Measurements from ENCODE around the gene TUBA1C.

TUBA1C gene

GRCh38 chr12:49284672-49285071 lies 19.8 kb downstream of the TUBA1C start:
- no peak overlapping the region for H3K27ac ChIP-seq (ENCODE audit: low read depth, low read length)
- H3K4me1 ChIP-seq (ENCODE audit: control insufficient read depth, insufficient read depth, low read length, unreplicated experiment) = no peaks in the 10 kb centered on the region
- H3K4me3 ChIP-seq (ENCODE audit: low read depth, low read length) = no peak overlapping the region
- H3K27me3 ChIP-seq (ENCODE audit: insufficient read depth, low read length) = no peaks in the 10 kb centered on the region
- no peaks in the 10 kb centered on the region for H3K79me2 ChIP-seq (ENCODE audit: control insufficient read depth, insufficient read depth, low read length, unreplicated experiment)
- no peaks in the 10 kb centered on the region for H3K36me3 ChIP-seq (ENCODE audit: insufficient read depth, low read length)
- no peak overlapping the region for H2AFZ ChIP-seq (ENCODE audit: low read length, unreplicated experiment)

- Histone ChIP-seq H3K4me1 (ENCODE audit: control insufficient read depth, insufficient read depth, low read length, unreplicated experiment) (no peaks in the 10 kb centered on the region), H3K27ac (ENCODE audit: low read depth, low read length) (no peak overlapping the region), H3K27me3 (ENCODE audit: insufficient read depth, low read length) (no peaks in the 10 kb centered on the region), H2AFZ (ENCODE audit: low read length, unreplicated experiment) (no peak overlapping the region), H3K36me3 (ENCODE audit: insufficient read depth, low read length) (no peaks in the 10 kb centered on the region), H3K4me3 (ENCODE audit: low read depth, low read length) (no peak overlapping the region), H3K79me2 (ENCODE audit: control insufficient read depth, insufficient read depth, low read length, unreplicated experiment) (no peaks in the 10 kb centered on the region)
These were observed 23.0 kb downstream of the TUBA1C start for GRCh38 chr12:49287876-49288275.

GRCh38 chr12:49288412-49288853 lies 23.6 kb downstream of the TUBA1C start:
- Histone ChIP-seq H3K27me3 (ENCODE audit: insufficient read depth, low read length) (no peaks in the 10 kb centered on the region), H3K79me2 (ENCODE audit: control insufficient read depth, insufficient read depth, low read length, unreplicated experiment) (no peaks in the 10 kb centered on the region), H3K36me3 (ENCODE audit: insufficient read depth, low read length) (no peaks in the 10 kb centered on the region), H3K4me3 (ENCODE audit: low read depth, low read length) (no peak overlapping the region), H3K27ac (ENCODE audit: low read depth, low read length) (no peak overlapping the region), H3K4me1 (ENCODE audit: control insufficient read depth, insufficient read depth, low read length, unreplicated experiment) (peaks cover 4% of the 10 kb centered on the region), H2AFZ (ENCODE audit: low read length, unreplicated experiment) (no peak overlapping the region)

GRCh38 chr12:49288922-49289555 lies 24.2 kb downstream of the TUBA1C start:
- H3K4me3 ChIP-seq (ENCODE audit: low read depth, low read length) = no peak overlapping the region
- no peak overlapping the region for H2AFZ ChIP-seq (ENCODE audit: low read length, unreplicated experiment)
- H3K36me3 ChIP-seq (ENCODE audit: insufficient read depth, low read length) = no peaks in the 10 kb centered on the region
- H3K27ac ChIP-seq (ENCODE audit: low read depth, low read length) = no peak overlapping the region
- H3K27me3 ChIP-seq (ENCODE audit: insufficient read depth, low read length) = no peaks in the 10 kb centered on the region
- H3K79me2 ChIP-seq (ENCODE audit: control insufficient read depth, insufficient read depth, low read length, unreplicated experiment) = no peaks in the 10 kb centered on the region
- peaks cover 5% of the 10 kb centered on the region for H3K4me1 ChIP-seq (ENCODE audit: control insufficient read depth, insufficient read depth, low read length, unreplicated experiment)

- no peak overlapping the region for H3K4me3 ChIP-seq (ENCODE audit: low read depth, low read length)
- H2AFZ ChIP-seq (ENCODE audit: low read length, unreplicated experiment) = no peak overlapping the region
- H3K27me3 ChIP-seq (ENCODE audit: insufficient read depth, low read length) = peaks cover 30% of the 10 kb centered on the region
- H3K4me1 ChIP-seq (ENCODE audit: control insufficient read depth, insufficient read depth, low read length, unreplicated experiment) = peaks cover 5% of the 10 kb centered on the region
- no peaks in the 10 kb centered on the region for H3K36me3 ChIP-seq (ENCODE audit: insufficient read depth, low read length)
- H3K27ac ChIP-seq (ENCODE audit: low read depth, low read length) = no peak overlapping the region
- H3K79me2 ChIP-seq (ENCODE audit: control insufficient read depth, insufficient read depth, low read length, unreplicated experiment) = no peaks in the 10 kb centered on the region
These were observed 27.8 kb downstream of the TUBA1C start for GRCh38 chr12:49292729-49293055.

- no peaks in the 10 kb centered on the region for H3K36me3 ChIP-seq (ENCODE audit: insufficient read depth, low read length)
- H3K4me3 ChIP-seq (ENCODE audit: low read depth, low read length) = no peak overlapping the region
- no peaks in the 10 kb centered on the region for H3K79me2 ChIP-seq (ENCODE audit: control insufficient read depth, insufficient read depth, low read length, unreplicated experiment)
- peaks cover 36% of the 10 kb centered on the region for H3K27me3 ChIP-seq (ENCODE audit: insufficient read depth, low read length)
- H3K27ac ChIP-seq (ENCODE audit: low read depth, low read length) = no peak overlapping the region
- no peak overlapping the region for H2AFZ ChIP-seq (ENCODE audit: low read length, unreplicated experiment)
- peaks cover 5% of the 10 kb centered on the region for H3K4me1 ChIP-seq (ENCODE audit: control insufficient read depth, insufficient read depth, low read length, unreplicated experiment)
These were observed 28.4 kb downstream of the TUBA1C start for GRCh38 chr12:49293056-49293956.

- Histone ChIP-seq H3K4me3 (ENCODE audit: low read depth, low read length) (no peak overlapping the region), H2AFZ (ENCODE audit: low read length, unreplicated experiment) (no peak overlapping the region), H3K27me3 (ENCODE audit: insufficient read depth, low read length) (peaks cover 42% of the 10 kb centered on the region), H3K36me3 (ENCODE audit: insufficient read depth, low read length) (no peaks in the 10 kb centered on the region), H3K4me1 (ENCODE audit: control insufficient read depth, insufficient read depth, low read length, unreplicated experiment) (peaks cover 5% of the 10 kb centered on the region), H3K79me2 (ENCODE audit: control insufficient read depth, insufficient read depth, low read length, unreplicated experiment) (no peaks in the 10 kb centered on the region), H3K27ac (ENCODE audit: low read depth, low read length) (no peak overlapping the region)
These were observed 29.4 kb downstream of the TUBA1C start for GRCh38 chr12:49294086-49294803.

- no peak overlapping the region for H2AFZ ChIP-seq (ENCODE audit: low read length, unreplicated experiment)
- peaks cover 5% of the 10 kb centered on the region for H3K4me1 ChIP-seq (ENCODE audit: control insufficient read depth, insufficient read depth, low read length, unreplicated experiment)
- peaks cover 42% of the 10 kb centered on the region for H3K27me3 ChIP-seq (ENCODE audit: insufficient read depth, low read length)
- H3K27ac ChIP-seq (ENCODE audit: low read depth, low read length) = no peak overlapping the region
- H3K36me3 ChIP-seq (ENCODE audit: insufficient read depth, low read length) = no peaks in the 10 kb centered on the region
- H3K79me2 ChIP-seq (ENCODE audit: control insufficient read depth, insufficient read depth, low read length, unreplicated experiment) = no peaks in the 10 kb centered on the region
- no peak overlapping the region for H3K4me3 ChIP-seq (ENCODE audit: low read depth, low read length)
These were observed 29.9 kb downstream of the TUBA1C start for GRCh38 chr12:49294804-49295081.

- no peak within 1 kb of the TSS for H3K27ac ChIP-seq (ENCODE audit: low read depth, low read length)
- peaks cover 42% of the 10 kb centered on the region for H3K27me3 ChIP-seq (ENCODE audit: insufficient read depth, low read length)
- peaks cover 5% of the 10 kb centered on the region for H3K4me1 ChIP-seq (ENCODE audit: control insufficient read depth, insufficient read depth, low read length, unreplicated experiment)
- no peak within 1 kb of the TSS for H3K4me3 ChIP-seq (ENCODE audit: low read depth, low read length)
- no peaks in the 10 kb centered on the region for H3K79me2 ChIP-seq (ENCODE audit: control insufficient read depth, insufficient read depth, low read length, unreplicated experiment)
- no peak within 1 kb of the TSS for H2AFZ ChIP-seq (ENCODE audit: low read length, unreplicated experiment)
- no peaks in the 10 kb centered on the region for H3K36me3 ChIP-seq (ENCODE audit: insufficient read depth, low read length)
These were observed 30.4 kb downstream of the TUBA1C start, which contains the start of gene PRPH for GRCh38 chr12:49295082-49295936. Gene PRPH (plus strand): TSS chr12:49295147. CDS start chr12:49295201, 54 bp downstream.

All from ACC112 (cell line).